ENCODE measurements around the gene CELF4.

The CELF4 gene

DNA sequence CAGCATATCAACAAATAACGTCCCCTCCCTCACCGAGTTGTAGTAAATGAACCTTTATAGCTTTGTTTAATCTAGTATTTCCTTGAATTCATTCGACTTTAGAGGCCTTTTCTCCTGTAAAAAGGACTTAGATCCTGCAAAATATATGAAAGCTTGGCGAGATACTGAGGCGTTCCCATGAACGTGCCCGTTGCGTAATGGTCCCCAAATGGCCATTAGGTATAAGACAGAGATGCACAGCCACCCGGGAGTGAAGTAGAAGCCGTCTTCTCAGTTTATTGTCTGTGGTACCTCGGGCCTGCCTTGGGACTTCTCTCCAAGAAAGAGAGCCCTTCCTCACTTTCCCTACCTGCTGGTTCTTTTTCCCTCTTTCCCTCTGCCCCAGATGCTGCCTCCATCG, 310.6 kb downstream of the CELF4 start:
- Histone ChIP-seq H3K36me3 (ENCODE audit: low read length) (no peaks in the 10 kb centered on the region), H3K9me3 (ENCODE audit: insufficient read depth, low read length) (no peaks in the 10 kb centered on the region), H3K79me2 (ENCODE audit: insufficient read depth, low read length) (no peaks in the 10 kb centered on the region), H3F3A (ENCODE audit: insufficient read depth) (no peaks in the 10 kb centered on the region), H3K4me3 (ENCODE audit: insufficient read depth, low read length, poor library complexity, severe bottlenecking) (no peak overlapping the region), H3K9ac (ENCODE audit: low read length) (no peak overlapping the region), H3K4me2 (ENCODE audit: low read depth, low read length, poor library complexity, severe bottlenecking) (no peak overlapping the region), H3K9me2 (replicated peaks; ENCODE audit: insufficient read depth, low read length) (no peaks in the 10 kb centered on the region), H2AFZ (ENCODE audit: low read depth, low read length, severe bottlenecking) (no peak overlapping the region), H4K20me1 (ENCODE audit: low read depth, low read length) (no peaks in the 10 kb centered on the region), H3K27ac (ENCODE audit: low read depth, low read length) (no peak overlapping the region), H3K27me3 (ENCODE audit: low read length) (no peaks in the 10 kb centered on the region)
- TF ChIP-seq, protein P1, sequence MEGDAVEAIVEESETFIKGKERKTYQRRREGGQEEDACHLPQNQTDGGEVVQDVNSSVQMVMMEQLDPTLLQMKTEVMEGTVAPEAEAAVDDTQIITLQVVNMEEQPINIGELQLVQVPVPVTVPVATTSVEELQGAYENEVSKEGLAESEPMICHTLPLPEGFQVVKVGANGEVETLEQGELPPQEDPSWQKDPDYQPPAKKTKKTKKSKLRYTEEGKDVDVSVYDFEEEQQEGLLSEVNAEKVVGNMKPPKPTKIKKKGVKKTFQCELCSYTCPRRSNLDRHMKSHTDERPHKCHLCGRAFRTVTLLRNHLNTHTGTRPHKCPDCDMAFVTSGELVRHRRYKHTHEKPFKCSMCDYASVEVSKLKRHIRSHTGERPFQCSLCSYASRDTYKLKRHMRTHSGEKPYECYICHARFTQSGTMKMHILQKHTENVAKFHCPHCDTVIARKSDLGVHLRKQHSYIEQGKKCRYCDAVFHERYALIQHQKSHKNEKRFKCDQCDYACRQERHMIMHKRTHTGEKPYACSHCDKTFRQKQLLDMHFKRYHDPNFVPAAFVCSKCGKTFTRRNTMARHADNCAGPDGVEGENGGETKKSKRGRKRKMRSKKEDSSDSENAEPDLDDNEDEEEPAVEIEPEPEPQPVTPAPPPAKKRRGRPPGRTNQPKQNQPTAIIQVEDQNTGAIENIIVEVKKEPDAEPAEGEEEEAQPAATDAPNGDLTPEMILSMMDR (IDR thresholded peaks at IDR 0.05; ENCODE audit: insufficient read depth, low read length, poor library complexity, severe bottlenecking): no peak
- no peak for TF ChIP-seq EZH2phosphoT487 (conservative IDR thresholded peaks at IDR 0.05; ENCODE audit: low read length)

DNA sequence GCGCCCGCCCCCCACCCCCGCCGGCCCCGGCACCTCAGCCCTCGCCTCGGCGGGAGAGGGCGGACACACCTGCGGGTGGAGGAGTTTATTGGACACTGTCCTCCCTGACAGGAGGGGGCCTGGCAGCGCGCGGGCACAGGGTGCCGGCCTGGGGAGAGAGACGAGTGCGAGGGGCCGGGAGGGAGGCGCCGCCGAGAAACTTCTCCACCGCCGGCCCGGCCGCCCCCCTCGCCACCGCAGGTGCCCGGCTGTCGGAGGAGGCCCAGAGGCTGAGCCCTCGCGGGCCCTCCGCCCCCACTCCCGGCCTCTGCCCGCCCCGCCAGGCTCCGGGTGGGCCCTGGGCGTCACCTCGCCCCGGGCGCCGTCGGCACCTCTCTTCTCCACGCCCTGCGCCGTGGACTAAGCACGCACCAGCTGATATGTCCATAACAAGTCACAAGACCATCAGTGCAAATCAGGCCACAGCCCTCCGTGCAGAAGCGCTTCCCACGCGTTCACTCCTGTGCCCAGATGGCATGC, 311.3 kb downstream of the CELF4 start:
- Histone ChIP-seq H3K27ac (ENCODE audit: low read depth, low read length) (no peak overlapping the region), H3K4me3 (ENCODE audit: insufficient read depth, low read length, poor library complexity, severe bottlenecking) (no peak overlapping the region), H3K4me2 (ENCODE audit: low read depth, low read length, poor library complexity, severe bottlenecking) (no peak overlapping the region), H3K9me3 (ENCODE audit: insufficient read depth, low read length) (no peaks in the 10 kb centered on the region), H3K36me3 (ENCODE audit: low read length) (no peaks in the 10 kb centered on the region), H3K9ac (ENCODE audit: low read length) (no peak overlapping the region), H4K20me1 (ENCODE audit: low read depth, low read length) (no peaks in the 10 kb centered on the region), H3K79me2 (ENCODE audit: insufficient read depth, low read length) (no peaks in the 10 kb centered on the region), H3K9me2 (replicated peaks; ENCODE audit: insufficient read depth, low read length) (no peaks in the 10 kb centered on the region), H3F3A (ENCODE audit: insufficient read depth) (no peaks in the 10 kb centered on the region), H3K27me3 (ENCODE audit: low read length) (no peaks in the 10 kb centered on the region), H2AFZ (ENCODE audit: low read depth, low read length, severe bottlenecking) (no peak overlapping the region)
- TF ChIP-seq, protein P1 (IDR thresholded peaks at IDR 0.05; ENCODE audit: insufficient read depth, low read length, poor library complexity, severe bottlenecking): no peak
- TF ChIP-seq EZH2phosphoT487 (conservative IDR thresholded peaks at IDR 0.05; ENCODE audit: low read length): no peak

DNA sequence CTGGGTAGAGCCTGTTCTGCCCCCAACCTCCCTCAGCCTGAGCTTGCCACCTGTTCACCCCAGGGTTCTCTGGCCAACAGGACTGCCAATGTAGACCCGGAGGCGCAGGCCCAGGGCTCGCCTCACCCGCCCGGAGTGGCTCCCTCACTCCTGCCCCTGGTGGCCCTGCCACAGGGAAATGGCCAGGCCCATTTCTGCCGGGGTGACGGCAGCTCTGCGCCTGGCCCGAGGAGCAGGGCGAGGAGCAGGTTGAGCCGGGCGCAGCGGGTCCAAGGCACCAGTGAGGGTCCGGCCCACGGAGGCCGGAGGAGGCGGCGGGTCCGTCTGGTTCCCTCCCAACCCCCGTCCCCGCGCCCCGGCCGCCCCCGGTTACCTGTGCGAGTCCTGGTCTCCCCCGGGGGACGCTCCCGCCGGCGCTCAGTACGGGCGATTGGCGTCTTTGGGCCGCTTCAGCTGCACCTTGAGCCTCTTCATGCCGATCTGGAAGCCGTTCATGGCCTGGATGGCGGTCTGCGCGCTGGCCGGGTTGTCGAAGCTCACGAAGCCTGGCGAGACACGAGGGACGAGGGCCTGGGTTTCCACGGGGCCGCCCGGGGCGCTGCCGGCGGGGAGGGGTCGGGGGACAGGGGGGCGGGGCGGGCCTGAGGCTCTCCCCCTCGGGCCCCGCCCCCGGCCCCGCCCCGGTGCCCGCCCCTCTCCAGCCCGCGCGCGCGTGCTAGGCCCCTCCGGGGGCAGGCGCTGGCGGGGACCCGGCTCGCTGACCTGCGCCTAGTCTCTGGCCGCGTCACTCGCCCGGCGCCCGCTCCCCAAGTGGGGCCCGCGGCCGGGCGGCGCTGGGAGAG, 312.0 kb downstream of the CELF4 start:
- no peaks in the 10 kb centered on the region for H3F3A ChIP-seq (ENCODE audit: insufficient read depth)
- no peak overlapping the region for H3K4me3 ChIP-seq (ENCODE audit: insufficient read depth, low read length, poor library complexity, severe bottlenecking)
- H3K27me3 ChIP-seq (ENCODE audit: low read length): no peaks in the 10 kb centered on the region
- no peaks in the 10 kb centered on the region for H3K79me2 ChIP-seq (ENCODE audit: insufficient read depth, low read length)
- no peak overlapping the region for H2AFZ ChIP-seq (ENCODE audit: low read depth, low read length, severe bottlenecking)
- H4K20me1 ChIP-seq (ENCODE audit: low read depth, low read length): no peaks in the 10 kb centered on the region
- H3K9ac ChIP-seq (ENCODE audit: low read length): no peak overlapping the region
- TF ChIP-seq EZH2phosphoT487 (conservative IDR thresholded peaks at IDR 0.05; ENCODE audit: low read length): no peak
- TF ChIP-seq, protein P1 (IDR thresholded peaks at IDR 0.05; ENCODE audit: insufficient read depth, low read length, poor library complexity, severe bottlenecking): no peak
- no peaks in the 10 kb centered on the region for H3K9me2 ChIP-seq (replicated peaks; ENCODE audit: insufficient read depth, low read length)
- no peaks in the 10 kb centered on the region for H3K9me3 ChIP-seq (ENCODE audit: insufficient read depth, low read length)
- no peak overlapping the region for H3K27ac ChIP-seq (ENCODE audit: low read depth, low read length)
- H3K4me2 ChIP-seq (ENCODE audit: low read depth, low read length, poor library complexity, severe bottlenecking): no peak overlapping the region
- H3K36me3 ChIP-seq (ENCODE audit: low read length): no peaks in the 10 kb centered on the region
